GM18499 (cell line): ENCODE results near the gene MMP17.
A peak's percentile ranks its signal among the peaks of the same experiment; 100 is the strongest.

Source experiments
- ATAC-seq: cut with Tn5 transposase; IDR thresholded peaks from one replicate; pipeline ENCODE4 v1.9.1; 2021; ENCODE audit warnings: moderate number of reproducible peaks; ENCODE audit not compliant: insufficient read depth, unreplicated experiment

The MMP17 gene

DNA sequence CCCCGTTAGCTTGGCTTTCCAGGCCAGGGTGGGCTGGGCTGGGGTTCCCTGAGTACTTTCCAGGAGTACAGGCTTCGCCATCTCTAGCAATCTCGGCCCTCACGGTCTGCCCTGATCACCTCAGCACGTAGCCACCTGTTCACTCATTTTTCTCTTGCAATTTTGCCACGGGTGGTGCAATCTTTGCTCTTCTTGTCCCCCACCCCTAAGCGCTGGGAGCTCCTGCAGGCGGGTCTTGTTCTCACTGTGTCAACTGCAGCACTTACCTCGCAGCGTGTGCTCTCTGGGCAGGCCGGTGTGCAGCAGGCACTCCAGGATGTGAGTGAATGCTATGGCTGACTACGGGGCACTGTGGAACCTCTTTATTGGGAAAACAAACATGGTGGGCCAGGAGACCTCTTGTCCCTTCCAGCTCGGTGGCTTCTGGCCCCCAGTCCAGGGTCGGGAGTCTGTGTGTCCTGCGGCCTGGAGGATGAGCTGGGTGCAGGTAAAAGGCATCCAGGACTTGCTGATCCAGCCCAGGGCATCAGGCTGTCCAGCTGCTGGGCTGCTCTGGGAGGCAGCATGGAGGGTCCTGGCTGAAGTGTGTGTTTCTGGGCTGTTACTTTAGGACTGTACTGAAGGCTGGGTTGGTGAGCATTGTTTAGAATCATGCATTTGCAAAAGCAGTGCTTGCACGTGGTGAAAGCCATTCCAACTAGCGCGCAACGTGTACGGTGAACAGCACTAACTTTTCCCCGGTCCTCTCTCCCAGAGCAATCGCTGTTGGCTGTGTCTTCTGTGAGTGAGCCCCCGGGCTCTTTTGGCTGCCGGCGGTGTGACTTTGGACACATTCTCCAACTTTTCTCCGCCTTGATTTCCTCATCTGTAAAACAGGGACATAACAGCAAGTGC is 64.8 kb downstream of the MMP17 start:
- no peak for ATAC-seq

DNA sequence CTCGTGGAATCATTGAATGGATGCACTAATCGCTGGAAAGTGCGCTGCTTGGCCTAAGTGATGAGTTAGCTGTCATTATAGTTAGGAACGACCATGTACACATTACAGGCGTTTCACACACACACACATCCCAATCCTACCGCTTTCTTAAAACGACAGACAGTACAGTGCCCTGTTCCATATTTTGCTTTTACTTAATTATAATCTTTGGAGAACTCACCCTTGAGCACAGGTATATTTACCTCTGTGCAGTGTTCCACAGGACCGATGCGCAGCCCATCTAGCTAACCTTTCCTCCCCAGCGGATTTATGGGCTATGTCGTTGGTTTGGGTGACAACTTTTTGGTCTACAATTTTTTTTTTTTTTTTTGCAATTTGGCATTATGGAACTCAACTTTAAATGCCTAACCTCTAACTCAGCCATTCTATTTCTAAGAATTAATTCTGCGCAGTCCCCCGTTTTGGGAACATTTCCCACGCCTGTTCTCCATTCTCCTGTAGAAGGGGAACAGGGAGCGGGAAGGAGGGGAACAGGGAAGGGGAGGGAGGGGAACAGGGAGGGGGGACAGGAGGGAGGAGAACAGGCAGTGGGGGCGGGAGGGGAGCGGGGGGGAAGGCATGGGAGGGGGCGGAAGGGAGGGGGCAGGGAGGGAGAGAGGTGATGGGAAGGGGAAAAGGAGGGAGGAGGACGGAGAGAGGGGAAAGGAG is 65.6 kb downstream of the MMP17 start:
- no peak for ATAC-seq

DNA sequence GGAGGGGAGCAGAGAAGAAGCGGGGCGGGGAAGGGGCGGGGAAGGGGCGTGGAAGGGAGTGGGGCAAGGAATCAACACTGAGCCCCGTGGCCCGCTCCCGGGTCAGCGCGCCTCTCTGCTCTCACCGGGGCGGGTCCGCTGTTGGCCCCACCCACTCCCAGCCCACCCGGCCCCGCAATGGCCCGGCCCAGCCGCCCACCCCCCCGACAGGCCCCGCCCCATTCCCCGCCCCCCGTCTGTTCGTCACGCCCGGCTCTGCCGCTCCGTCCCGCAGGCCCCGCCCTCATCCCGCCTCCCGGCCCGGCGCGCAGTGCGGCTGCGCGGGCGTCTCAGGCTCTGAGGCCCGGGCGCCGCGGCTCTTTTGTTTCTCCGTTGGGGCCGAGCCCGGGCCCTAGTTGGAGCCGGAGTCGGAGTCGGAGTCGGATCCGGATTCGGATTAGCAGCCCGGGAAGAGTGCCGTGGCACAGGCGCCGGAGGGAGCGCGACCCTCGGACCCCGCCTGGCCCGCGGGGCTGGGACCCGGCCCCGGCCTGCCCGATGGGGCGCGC is 66.2 kb downstream of the MMP17 start, which contains the start of gene ULK1:
Gene ULK1, plus strand, starts transcription at position 310 of the 548 bp plus-strand sequence. CDS start 380 bp downstream, outside the sequence.
- ATAC-seq = peak; percentile 41

DNA sequence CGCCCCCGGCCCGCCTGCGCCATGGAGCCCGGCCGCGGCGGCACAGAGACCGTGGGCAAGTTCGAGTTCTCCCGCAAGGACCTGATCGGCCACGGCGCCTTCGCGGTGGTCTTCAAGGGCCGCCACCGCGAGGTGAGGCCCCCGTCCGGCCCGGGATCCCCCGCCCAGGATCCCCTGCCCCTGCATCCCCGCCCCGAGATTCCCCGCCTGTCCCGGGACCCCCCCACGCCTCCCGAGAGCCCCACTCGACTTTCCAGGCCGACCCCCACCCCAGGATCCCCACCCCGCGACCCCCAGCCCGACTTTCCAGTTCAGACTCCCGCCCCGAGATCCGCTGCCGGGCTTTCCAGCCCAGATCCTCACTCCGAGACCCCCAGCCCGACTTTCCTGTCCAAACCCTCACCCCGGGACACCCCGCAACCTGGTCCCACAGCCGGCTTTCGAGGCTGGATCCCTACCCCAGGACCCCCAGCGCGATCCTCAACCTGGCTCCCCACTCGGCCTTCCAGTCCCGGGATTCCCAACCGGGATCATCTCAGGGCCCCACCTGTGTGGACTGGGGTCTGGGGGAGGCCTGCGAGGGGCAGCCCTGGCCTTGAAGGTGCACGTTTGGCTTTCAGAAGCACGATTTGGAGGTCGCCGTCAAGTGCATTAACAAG is 66.9 kb downstream of the MMP17 start:
- no peak for ATAC-seq

DNA sequence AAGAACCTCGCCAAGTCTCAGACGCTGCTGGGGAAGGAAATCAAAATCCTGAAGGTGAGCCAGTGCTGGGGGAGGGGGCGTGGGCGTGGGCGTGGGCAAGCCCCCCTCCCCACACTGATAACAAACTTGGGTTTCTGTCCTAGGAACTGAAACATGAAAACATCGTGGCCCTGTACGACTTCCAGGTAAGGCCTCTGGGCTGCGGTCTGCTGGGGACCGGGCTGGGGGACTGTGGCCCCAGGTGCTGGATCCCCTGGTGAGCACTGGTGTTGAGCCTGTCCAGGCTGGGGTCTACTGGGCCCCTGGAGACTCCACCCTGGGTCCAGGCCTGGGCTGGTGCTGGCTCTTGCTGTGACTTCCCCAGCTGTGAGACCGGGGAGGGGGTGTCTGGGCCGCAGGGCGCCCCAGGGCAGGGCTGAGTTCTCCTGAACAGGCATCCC is 67.5 kb downstream of the MMP17 start:
- ATAC-seq = no peak

DNA sequence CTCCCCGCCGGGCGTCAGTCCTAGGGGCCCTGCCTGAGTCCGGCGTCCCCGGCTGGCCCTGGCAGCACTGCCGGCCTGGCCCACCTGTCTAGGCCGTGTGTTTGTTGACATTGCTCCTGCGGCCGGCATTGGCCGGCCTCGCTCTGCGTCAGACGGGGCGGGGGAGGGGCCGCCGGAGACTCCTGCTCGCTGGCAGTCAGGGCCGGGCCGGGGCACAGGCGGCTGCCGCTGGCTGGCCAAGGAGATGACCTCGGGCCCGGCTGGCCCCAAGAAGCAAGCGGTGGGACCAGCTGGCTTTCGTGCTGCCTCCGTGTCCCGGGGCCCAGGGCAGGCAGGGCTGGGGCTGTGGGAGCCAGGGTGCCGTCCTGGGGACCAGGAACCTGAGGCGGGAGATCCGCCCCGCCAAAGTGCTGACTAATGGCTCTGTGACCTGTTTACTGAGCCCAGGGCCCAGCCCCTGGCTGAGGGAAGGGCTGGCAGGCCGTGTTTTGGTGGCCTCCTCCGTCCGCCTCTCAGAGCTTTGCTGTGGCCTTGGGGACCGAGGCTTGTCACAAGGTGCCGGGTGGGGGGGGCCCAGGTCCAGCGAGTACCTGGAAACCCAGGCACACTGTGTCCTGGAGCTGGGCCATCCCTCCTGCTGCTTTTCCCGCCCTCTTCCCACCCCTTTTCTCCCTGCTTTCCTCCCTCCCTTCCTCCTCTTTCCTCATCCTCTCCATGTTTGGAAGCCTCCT is 68.1 kb downstream of the MMP17 start:
- ATAC-seq = no peak

DNA sequence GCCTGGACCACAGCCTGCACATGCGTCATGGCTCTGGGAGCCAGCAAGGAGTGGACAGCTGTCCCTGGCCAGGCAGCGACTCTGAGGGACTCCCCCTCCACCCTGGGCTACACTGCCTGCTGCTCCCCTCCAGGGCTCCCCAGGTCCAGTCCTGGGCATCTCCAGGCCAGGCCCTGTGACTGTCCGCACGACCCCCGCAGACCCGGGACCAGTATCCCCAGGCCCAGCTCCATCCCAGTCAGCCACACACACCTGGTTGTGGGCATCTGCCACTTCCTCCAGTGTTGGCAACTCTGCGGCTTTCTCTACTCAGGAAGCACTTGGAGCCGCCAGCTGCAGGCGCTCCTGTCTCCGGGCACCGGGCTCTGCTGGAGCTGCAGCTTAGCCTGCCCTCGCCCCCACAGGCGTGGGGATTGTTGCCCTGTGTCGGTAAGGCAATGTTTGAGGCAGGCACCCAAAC is 68.6 kb downstream of the MMP17 start:
- no peak for ATAC-seq

DNA sequence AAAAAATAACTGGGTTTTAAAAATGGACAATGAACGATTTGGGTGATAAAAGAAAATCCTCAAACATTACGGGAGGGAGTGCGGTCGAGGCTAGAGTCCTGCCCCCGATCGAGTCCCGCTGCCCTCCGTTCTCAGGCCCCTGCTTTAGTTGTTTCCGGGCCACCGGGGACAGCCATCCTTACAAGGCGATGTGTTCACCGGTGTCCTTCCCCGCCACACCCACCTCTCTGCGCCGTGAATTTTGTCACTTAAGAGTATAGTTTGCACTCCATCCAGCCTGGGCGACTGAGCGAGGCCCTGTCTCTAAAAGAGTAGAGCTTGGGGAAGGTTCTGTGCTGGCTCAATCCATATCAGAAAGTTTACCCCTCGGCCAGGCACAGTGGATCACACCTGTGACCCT is 69.1 kb downstream of the MMP17 start:
- ATAC-seq = no peak

DNA sequence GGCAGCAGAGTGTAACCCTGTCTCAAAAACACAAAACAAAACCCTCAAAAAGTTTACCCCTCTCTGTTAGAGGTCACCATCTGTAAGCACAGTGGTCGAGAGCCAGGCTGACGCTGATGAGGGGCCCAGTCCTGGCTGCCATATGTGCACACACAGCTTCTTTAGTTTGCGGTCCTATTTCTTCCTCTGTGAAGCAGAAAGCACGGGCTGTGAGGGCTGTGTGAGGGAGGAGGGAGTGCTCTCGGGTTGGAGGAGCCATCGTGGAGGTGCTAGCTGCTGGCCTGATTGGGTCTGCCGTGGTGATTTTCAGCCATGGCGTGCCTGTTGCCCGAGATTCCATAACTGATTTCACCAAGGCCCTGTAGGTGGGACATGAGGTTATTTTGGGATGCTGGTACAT is 69.7 kb downstream of the MMP17 start:
- ATAC-seq = no peak

DNA sequence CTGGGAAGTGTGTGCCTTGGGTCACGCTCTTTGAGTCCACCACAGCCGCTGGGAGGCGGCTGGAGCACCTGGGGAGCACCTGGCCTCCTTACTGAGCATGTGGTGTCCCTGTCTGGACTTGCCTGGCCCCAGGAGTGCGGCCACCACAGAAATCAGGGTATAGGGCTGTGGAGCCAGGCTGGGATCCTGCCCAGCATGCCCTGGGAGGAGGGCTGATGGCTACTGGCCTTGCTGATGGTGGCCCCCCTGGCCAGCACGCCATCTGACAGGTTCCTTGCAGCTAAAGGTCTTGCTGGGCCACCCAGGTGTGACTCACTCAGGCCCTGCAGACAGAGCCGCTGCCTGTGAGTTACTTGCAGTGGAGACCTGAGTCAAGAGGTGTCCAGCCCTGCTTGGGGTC is 72.2 kb downstream of the MMP17 start:
- ATAC-seq = no peak
